Activated T-helper 17 cell treated with anti-CD3 and anti-CD28 coated beads, Interleukin-2, amount 50 U/mL, for 72 hours (primary cell): ENCODE data around the gene VKORC1. TPM values are rescaled to one million over a fixed set of nuclear protein-coding genes. Genes with fewer than 3 reads are reported as not detected.
"Not testable (repeated sequence)": the region's sequence is repeated elsewhere in the genome, so short reads cannot be mapped to it uniquely, and the experiment has no call there.

ENCODE experiments used
- ATAC-seq: fragments of 150-1000 bp; cut with Tn5 transposase; replicated peaks from 2 replicates; pipeline ENCODE4 v1.10.0; 2021; ENCODE audit warnings: mild to moderate bottlenecking, moderate library complexity
- H3K27ac Mint-ChIP-seq: one replicate; pipeline ENCODE4 v1.8.0; 2022; ENCODE audit warnings: mixed read lengths
- H3K27me3 Mint-ChIP-seq: one replicate; pipeline ENCODE4 v1.8.0; 2022; ENCODE audit warnings: mixed read lengths
- H3K36me3 Mint-ChIP-seq: one replicate; pipeline ENCODE4 v1.8.0; 2022; ENCODE audit warnings: low read depth, mild to moderate bottlenecking, mixed read lengths
- H3K4me1 Mint-ChIP-seq: one replicate; pipeline ENCODE4 v1.8.0; 2022; ENCODE audit warnings: mixed read lengths
- H3K4me3 Mint-ChIP-seq: one replicate; pipeline ENCODE4 v1.8.0; 2022; ENCODE audit warnings: mild to moderate bottlenecking, mixed read lengths
- H3K9me3 Mint-ChIP-seq: one replicate; pipeline ENCODE4 v1.8.0; 2022; ENCODE audit warnings: mixed read lengths
- total RNA-seq, 2 donors: library from RNA; stranded (reverse); gene quantifications; one replicate each; pipeline ENCODE4 v1.2.3, GENCODE V29; 2022

VKORC1 gene
- total RNA-seq, 2 donors from 2014 or later = 75.3 to 107 TPM

GRCh38 chr16:31105677-31106213, 11.1 kb upstream of the VKORC1 start:
- Mint-ChIP-seq H3K4me3 (peak overlapping the region; percentile 34), H3K9me3 (no peaks in the 10 kb centered on the region), H3K27me3 (no peaks in the 10 kb centered on the region), H3K4me1 (peaks cover 16% of the 10 kb centered on the region), H3K27ac (peak overlapping the region; percentile 75), H3K36me3 (peaks cover 23% of the 10 kb centered on the region)
- peak; percentile 32 for ATAC-seq

- H3K4me1 Mint-ChIP-seq, H3K4me3 Mint-ChIP-seq, H3K36me3 Mint-ChIP-seq, H3K27ac Mint-ChIP-seq, H3K27me3 Mint-ChIP-seq, ATAC-seq, H3K9me3 Mint-ChIP-seq: not testable (repeated sequence)
Measured at GRCh38 chr16:31100876-31101641, 6.5 kb upstream of the VKORC1 start.

GRCh38 chr16:31099860-31100638, 5.5 kb upstream of the VKORC1 start:
- Mint-ChIP-seq H3K4me3 (no peak overlapping the region), H3K27ac (no peak overlapping the region), H3K9me3 (peaks cover 3% of the 10 kb centered on the region), H3K36me3 (no peaks in the 10 kb centered on the region), H3K4me1 (peaks cover 7% of the 10 kb centered on the region), H3K27me3 (no peaks in the 10 kb centered on the region)
- no peak for ATAC-seq

GRCh38 chr16:31094088-31094423, 541 bp downstream of the VKORC1 start:
- H3K27ac Mint-ChIP-seq = peak overlapping the region; percentile 97
- peaks cover 12% of the 10 kb centered on the region for H3K4me1 Mint-ChIP-seq
- H3K9me3 Mint-ChIP-seq = no peaks in the 10 kb centered on the region
- no peak for ATAC-seq
- peak overlapping the region; percentile 100 for H3K4me3 Mint-ChIP-seq
- no peaks in the 10 kb centered on the region for H3K27me3 Mint-ChIP-seq
- H3K36me3 Mint-ChIP-seq = peaks cover 56% of the 10 kb centered on the region

GRCh38 chr16:31093132-31093703, 1.4 kb downstream of the VKORC1 start:
- Mint-ChIP-seq H3K27me3 (no peaks in the 10 kb centered on the region), H3K4me3 (peak overlapping the region; percentile 100), H3K4me1 (peaks cover 12% of the 10 kb centered on the region), H3K27ac (no peak overlapping the region), H3K36me3 (peaks cover 58% of the 10 kb centered on the region), H3K9me3 (no peaks in the 10 kb centered on the region)
- no peak for ATAC-seq

- Mint-ChIP-seq H3K4me1 (peaks cover 12% of the 10 kb centered on the region), H3K4me3 (peak overlapping the region; percentile 100), H3K9me3 (no peaks in the 10 kb centered on the region), H3K27me3 (no peaks in the 10 kb centered on the region), H3K27ac (no peak overlapping the region), H3K36me3 (peaks cover 58% of the 10 kb centered on the region)
- no peak for ATAC-seq
Measured at GRCh38 chr16:31092330-31092729, 2.3 kb downstream of the VKORC1 start.

GRCh38 chr16:31090540-31090939, 4.1 kb downstream of the VKORC1 start:
- ATAC-seq = no peak
- Mint-ChIP-seq H3K9me3 (no peaks in the 10 kb centered on the region), H3K36me3 (peaks cover 58% of the 10 kb centered on the region), H3K4me3 (no peak overlapping the region), H3K4me1 (peaks cover 7% of the 10 kb centered on the region), H3K27me3 (no peaks in the 10 kb centered on the region), H3K27ac (no peak overlapping the region)

- H3K4me3 Mint-ChIP-seq = no peak overlapping the region
- peaks cover 3% of the 10 kb centered on the region for H3K4me1 Mint-ChIP-seq
- H3K27ac Mint-ChIP-seq = no peak overlapping the region
- peaks cover 50% of the 10 kb centered on the region for H3K36me3 Mint-ChIP-seq
- no peaks in the 10 kb centered on the region for H3K9me3 Mint-ChIP-seq
- ATAC-seq = no peak
- no peaks in the 10 kb centered on the region for H3K27me3 Mint-ChIP-seq
Measured at GRCh38 chr16:31089199-31089598, 5.4 kb downstream of the VKORC1 start.

- ATAC-seq = no peak
- Mint-ChIP-seq H3K4me3 (no peak within 1 kb of the TSS), H3K4me1 (no peaks in the 10 kb centered on the region), H3K36me3 (peaks cover 45% of the 10 kb centered on the region), H3K27ac (peak within 1 kb of the TSS; percentile 20), H3K9me3 (no peaks in the 10 kb centered on the region), H3K27me3 (no peaks in the 10 kb centered on the region)
Measured at GRCh38 chr16:31088459-31089183, 6.0 kb downstream of the VKORC1 start, which contains the start of gene PRSS53. Gene PRSS53 (minus strand): TSS chr16:31088943. CDS start chr16:31088809, 134 bp downstream.

GRCh38 chr16:31087971-31088370, 6.6 kb downstream of the VKORC1 start:
- no peak for ATAC-seq
- H3K27ac Mint-ChIP-seq = peak overlapping the region; percentile 20
- H3K36me3 Mint-ChIP-seq = peaks cover 46% of the 10 kb centered on the region
- H3K27me3 Mint-ChIP-seq = no peaks in the 10 kb centered on the region
- no peaks in the 10 kb centered on the region for H3K4me1 Mint-ChIP-seq
- H3K9me3 Mint-ChIP-seq = no peaks in the 10 kb centered on the region
- H3K4me3 Mint-ChIP-seq = no peak overlapping the region

- H3K27ac Mint-ChIP-seq = no peak overlapping the region
- H3K36me3 Mint-ChIP-seq = peaks cover 43% of the 10 kb centered on the region
- H3K27me3 Mint-ChIP-seq = no peaks in the 10 kb centered on the region
- H3K4me3 Mint-ChIP-seq = no peak overlapping the region
- H3K9me3 Mint-ChIP-seq = no peaks in the 10 kb centered on the region
- no peaks in the 10 kb centered on the region for H3K4me1 Mint-ChIP-seq
- ATAC-seq = no peak
Measured at GRCh38 chr16:31087481-31087880, 7.1 kb downstream of the VKORC1 start.

GRCh38 chr16:31086629-31086906, 8.0 kb downstream of the VKORC1 start:
- no peak overlapping the region for H3K27ac Mint-ChIP-seq
- no peak for ATAC-seq

GRCh38 chr16:31085873-31086628, 8.5 kb downstream of the VKORC1 start:
- ATAC-seq = peak; percentile 6
- Mint-ChIP-seq H3K4me1 (no peaks in the 10 kb centered on the region), H3K36me3 (peaks cover 37% of the 10 kb centered on the region), H3K4me3 (no peak overlapping the region), H3K9me3 (no peaks in the 10 kb centered on the region), H3K27me3 (no peaks in the 10 kb centered on the region), H3K27ac (peak overlapping the region; percentile 48)

More at GRCh38 chr16:31086629-31086906, 8.0 kb downstream of the VKORC1 start:
- Mint-ChIP-seq H3K4me1 (no peaks in the 10 kb centered on the region), H3K36me3 (peaks cover 40% of the 10 kb centered on the region), H3K4me3 (no peak overlapping the region), H3K27me3 (no peaks in the 10 kb centered on the region), H3K9me3 (no peaks in the 10 kb centered on the region)

GRCh38 chr16:31085411-31085810, 9.2 kb downstream of the VKORC1 start:
- peak overlapping the region; percentile 48 for H3K27ac Mint-ChIP-seq
- no peaks in the 10 kb centered on the region for H3K9me3 Mint-ChIP-seq
- peaks cover 37% of the 10 kb centered on the region for H3K36me3 Mint-ChIP-seq
- H3K4me1 Mint-ChIP-seq = no peaks in the 10 kb centered on the region
- H3K27me3 Mint-ChIP-seq = no peaks in the 10 kb centered on the region
- H3K4me3 Mint-ChIP-seq = no peak overlapping the region
- ATAC-seq = no peak
